Hepatic stellate cell (primary cell): Measurements from ENCODE around the gene SPAG16.

Experiments
- DNase-seq: peaks from one replicate; pipeline ENCODE4 v3.0.0; 2011; ENCODE audit warnings: low spot score

The SPAG16 gene

GRCh38 chr2:214386720-214387119 lies 1102.5 kb downstream of the SPAG16 start:
- DNase-seq: no peak

GRCh38 chr2:214389334-214389733 lies 1105.1 kb downstream of the SPAG16 start:
- DNase-seq: no peak

- DNase-seq: no peak
These were observed 1109.5 kb downstream of the SPAG16 start for GRCh38 chr2:214393796-214394195.

GRCh38 chr2:214395040-214395439 lies 1110.8 kb downstream of the SPAG16 start:
- no peak for DNase-seq

- no peak for DNase-seq
These were observed 1117.3 kb downstream of the SPAG16 start for GRCh38 chr2:214401580-214401979.

GRCh38 chr2:214410128-214410775 lies 1126.0 kb downstream of the SPAG16 start:
- no peak for DNase-seq

GRCh38 chr2:214410918-214411554 lies 1126.8 kb downstream of the SPAG16 start, which contains the start of gene VWC2L:
Gene VWC2L (plus strand): TSS chr2:214411054. CDS start chr2:214414194, 3,140 bp downstream.
- DNase-seq: peak; percentile 31

GRCh38 chr2:214412679-214413078 lies 1128.4 kb downstream of the SPAG16 start:
- DNase-seq: no peak

GRCh38 chr2:214436470-214436869 lies 1152.2 kb downstream of the SPAG16 start:
- DNase-seq: no peak

- DNase-seq: no peak
These were observed 1166.0 kb downstream of the SPAG16 start for GRCh38 chr2:214450118-214450894.

GRCh38 chr2:214451516-214452275 lies 1167.4 kb downstream of the SPAG16 start:
- DNase-seq: no peak
